HCT116 (cell line): ENCODE results near the gene STK32C. TPM values are rescaled to one million over a fixed set of nuclear protein-coding genes. Genes with fewer than 3 reads are reported as not detected.

ENCODE experiments used
- ATAC-seq: fragments of 200-7000 bp; cut with Tn5 transposase; 2 replicates; pipeline ENCODE4 v1.9.1; 2020; ENCODE audit warnings: mild to moderate bottlenecking, moderate library complexity
- BruUV-seq: library from RNA; stranded (reverse); fragments of 400-500 nt; replicated peaks from 2 replicates; lab custom pipeline; 2021; lab: Mats Ljungman, UMichigan
- CTCF ChIA-PET: fragments of 300-600 bp; sonication (Branson Sonifier 250); formaldehyde crosslinking; loops from one replicate; lab custom pipeline; 2021; ENCODE audit warnings: antibody characterized with exemption; lab: Charles Lee
- POLR2A ChIA-PET: fragments of 300-600, 350-600 bp; sonication (Branson Sonifier 250); formaldehyde crosslinking; loops from one replicate; lab custom pipeline; 2021; ENCODE audit warnings: antibody characterized with exemption; lab: Charles Lee
- RAD21 ChIA-PET, 2 experiments: fragments of 300-600 bp; sonication (Branson Sonifier 250); formaldehyde crosslinking; loops; one replicate each; lab custom pipeline; 2023; ENCODE audit warnings: low total read pairs in 2 of 2; ENCODE audit not compliant: uncharacterized antibody in 2 of 2, unreplicated experiment in 2 of 2, low non-redundant PET in 1 of 2; lab: Charles Lee
- DNase-seq: peaks from one replicate; pipeline ENCODE4 v3.0.0-alpha.2; 2010; ENCODE audit warnings: low read depth, low spot score
- H2AFZ ChIP-seq: fragments of 200-600 bp; shearing (Covaris generic), sonication (generic); 2 replicates; pipeline ENCODE4 v1.6.1; 2017; ENCODE audit warnings: low read depth, mixed run types, mixed read lengths, antibody characterized with exemption, low read length; ENCODE audit not compliant: poor library complexity, severe bottlenecking
- H3K27ac ChIP-seq: 2 replicates; pipeline ENCODE4 v1.5.1; 2012; ENCODE audit warnings: low read depth, low read length
- H3K27me3 ChIP-seq: fragments of 200-600 bp; sonication (generic); 2 replicates; pipeline ENCODE4 v1.6.1; 2016; ENCODE audit warnings: mixed run types, low read length, mixed read lengths; ENCODE audit not compliant: insufficient read depth
- H3K36me3 ChIP-seq, 2 experiments: fragments of 200-500 bp in 1 of 2; fragments of 200-600 bp in 1 of 2; sonication (Bioruptor generic) in 1 of 2; sonication (generic) in 1 of 2; 2 replicates each; pipeline versions ENCODE4 v1.5.1 to v1.6.1; 2014 to 2016; ENCODE audit warnings: low read length in 2 of 2, inconsistent platforms in 1 of 2, mixed read lengths in 1 of 2, mixed run types in 1 of 2; ENCODE audit not compliant: insufficient read depth in 2 of 2, control insufficient read depth in 1 of 2
- H3K4me1 ChIP-seq, 2 experiments: fragments of 200-600 bp in 1 of 2; sonication (generic) in 1 of 2; 2 replicates each; pipeline versions ENCODE4 v1.5.1 to v1.6.1; 2012 to 2017; ENCODE audit warnings: low read length in 2 of 2, inconsistent platforms in 1 of 2, mild to moderate bottlenecking in 1 of 2, mixed read lengths in 1 of 2, mixed run types in 1 of 2, moderate library complexity in 1 of 2; ENCODE audit not compliant: insufficient read depth in 2 of 2, control insufficient read depth in 1 of 2
- H3K4me2 ChIP-seq: fragments of 200-600 bp; sonication (generic); 2 replicates; pipeline ENCODE4 v1.6.1; 2017; ENCODE audit warnings: mixed run types, low read length, mixed read lengths
- H3K4me3 ChIP-seq, 2 experiments: fragments of 200-600 bp in 1 of 2; sonication (generic) in 1 of 2; replicated peaks in 1 of 2; 2 replicates each; pipeline ENCODE4 v1.5.1; 2011 to 2016; ENCODE audit warnings: low read length in 2 of 2, control low read depth in 1 of 2, low read depth in 1 of 2, mild to moderate bottlenecking in 1 of 2, mixed read lengths in 1 of 2, mixed run types in 1 of 2
- H3K79me2 ChIP-seq: fragments of 200-600 bp; sonication (generic); 2 replicates; pipeline ENCODE4 v1.6.1; 2017; ENCODE audit warnings: mild to moderate bottlenecking, mixed run types, low read length, moderate library complexity, mixed read lengths; ENCODE audit not compliant: insufficient read depth
- H3K9ac ChIP-seq: fragments of 200-600 bp; sonication (generic); 2 replicates; pipeline ENCODE4 v1.6.1; 2016; ENCODE audit warnings: low read length, mixed read lengths
- H3K9me2 ChIP-seq: fragments of 200-600 bp; sonication (generic), shearing (Covaris generic); 2 replicates; pipeline ENCODE4 v1.6.1; 2017; ENCODE audit warnings: mixed run types, mild to moderate bottlenecking, moderate library complexity; ENCODE audit not compliant: insufficient read depth
- H3K9me3 ChIP-seq, 2 experiments: fragments of 200-500 bp in 1 of 2; fragments of 200-600 bp in 1 of 2; sonication (Bioruptor generic) in 1 of 2; sonication (generic) in 1 of 2; 2 replicates each; pipeline ENCODE4 v1.6.1; 2014 to 2017; ENCODE audit warnings: low read length in 2 of 2, mixed read lengths in 2 of 2, inconsistent platforms in 1 of 2, low read depth in 1 of 2, mild to moderate bottlenecking in 1 of 2, mixed run types in 1 of 2, moderate library complexity in 1 of 2; ENCODE audit not compliant: control insufficient read depth in 1 of 2, insufficient read depth in 1 of 2
- H4K20me1 ChIP-seq: fragments of 200-600 bp; sonication (generic), shearing (Covaris generic); 2 replicates; pipeline ENCODE4 v1.6.1; 2017; ENCODE audit warnings: mixed run types, mild to moderate bottlenecking, moderate library complexity; ENCODE audit not compliant: insufficient read depth
- ATF3 ChIP-seq: IDR thresholded peaks from 2 replicates; pipeline ENCODE4 v1.6.1; 2012
- CBX3 ChIP-seq: IDR thresholded peaks from 2 replicates; pipeline ENCODE4 v1.6.1; 2012; ENCODE audit warnings: low read depth
- EGR1 ChIP-seq: IDR thresholded peaks from 2 replicates; pipeline ENCODE4 v1.6.1; 2012; ENCODE audit warnings: low read depth
- ELF1 ChIP-seq: IDR thresholded peaks from 2 replicates; pipeline ENCODE4 v1.6.1; 2012; ENCODE audit warnings: low read depth, borderline replicate concordance
- EZH2 ChIP-seq: fragments of 200-600 bp; sonication (generic); IDR thresholded peaks from 2 replicates; pipeline ENCODE4 v1.6.1; 2017; ENCODE audit warnings: antibody characterized with exemption, mixed run types
- EZH2phosphoT487 ChIP-seq: fragments of 200-600 bp; IDR thresholded peaks from 2 replicates; pipeline ENCODE4 v1.6.1; 2018; ENCODE audit warnings: antibody characterized with exemption, borderline replicate concordance
- FOSL1 ChIP-seq: IDR thresholded peaks from 2 replicates; pipeline ENCODE4 v1.6.1; 2012; ENCODE audit warnings: low read depth
- JUND ChIP-seq: IDR thresholded peaks from 2 replicates; pipeline ENCODE4 v1.6.1; 2012
- POLR2A ChIP-seq: IDR thresholded peaks from 2 replicates; pipeline ENCODE4 v1.7.0; 2011; ENCODE audit warnings: borderline replicate concordance; ENCODE audit not compliant: insufficient read depth, insufficient read length; ENCODE audit errors: extremely low read depth
- POLR2AphosphoS5 ChIP-seq: IDR thresholded peaks from 2 replicates; pipeline ENCODE4 v1.6.1; 2011; ENCODE audit warnings: mild to moderate bottlenecking, low read depth, low read length, moderate library complexity
- RAD21 ChIP-seq: IDR thresholded peaks from 2 replicates; pipeline ENCODE4 v1.6.1; 2012; ENCODE audit warnings: low read depth, mild to moderate bottlenecking
- SIN3A ChIP-seq: IDR thresholded peaks from 2 replicates; pipeline ENCODE4 v1.6.1; 2012; ENCODE audit warnings: low read depth
- SP1 ChIP-seq: IDR thresholded peaks from 2 replicates; pipeline ENCODE4 v1.6.1; 2012; ENCODE audit warnings: low read depth
- SRF ChIP-seq: IDR thresholded peaks from 2 replicates; pipeline ENCODE4 v1.6.1; 2012; ENCODE audit warnings: low read depth
- TCF7L2 ChIP-seq: IDR thresholded peaks from 2 replicates; pipeline ENCODE4 v1.7.0; 2011; ENCODE audit warnings: borderline replicate concordance, inconsistent platforms; ENCODE audit not compliant: insufficient read depth, insufficient read length; ENCODE audit errors: extremely low read depth
- YY1 ChIP-seq: IDR thresholded peaks from 2 replicates; pipeline ENCODE4 v1.6.1; 2011; ENCODE audit warnings: low read length, low read depth, moderate library complexity, mild to moderate bottlenecking; ENCODE audit not compliant: insufficient replicate concordance; ENCODE audit errors: extremely low read depth
- ZNF274 ChIP-seq: fragments of 200-500 bp; sonication (Bioruptor generic); IDR thresholded peaks from 2 replicates; pipeline ENCODE4 v1.6.1; 2014; ENCODE audit warnings: mild to moderate bottlenecking, low read depth, low read length, inconsistent platforms
- intact Hi-C: fragments of 100-400 bp; cut with micrococcal nuclease; formaldehyde crosslinking; loops from 2 replicates; pipeline ENCODE4 v1.10.0; 2022
- total RNA-seq: library from RNA; stranded (reverse); gene quantifications from one replicate; pipeline ENCODE4 v1.2.1, GENCODE V29; 2021; ENCODE audit not compliant: unreplicated experiment
- TF ChIP-seq, protein P1 (sequence below), 3 experiments: fragments of 200-600 bp in 1 of 3; sonication (generic) in 1 of 3; IDR thresholded peaks in 2 of 3; conservative IDR thresholded peaks in 1 of 3; 2 replicates each; pipeline ENCODE4 v1.5.1; 2012 to 2017; ENCODE audit warnings: low read depth in 2 of 3, low read length in 2 of 3, antibody characterized with exemption in 1 of 3, borderline replicate concordance in 1 of 3, control low read depth in 1 of 3, mild to moderate bottlenecking in 1 of 3, mixed read lengths in 1 of 3, mixed run types in 1 of 3, moderate library complexity in 1 of 3; ENCODE audit not compliant: insufficient read depth in 1 of 3
- TF ChIP-seq, protein P2 (sequence below): IDR thresholded peaks from 2 replicates; pipeline ENCODE4 v1.6.1; 2011; ENCODE audit warnings: mild to moderate bottlenecking, low read length, moderate library complexity; ENCODE audit not compliant: insufficient replicate concordance; ENCODE audit errors: extremely low read depth
- TF ChIP-seq, protein P3 (sequence below): IDR thresholded peaks from 2 replicates; pipeline ENCODE4 v1.6.1; 2012

STK32C gene
- total RNA-seq, 1 experiment from 2014 or later: 29.7 TPM

GRCh38 chr10:132292287-132293200 is 15.2 kb downstream of the STK32C start:
- no peak for TF ChIP-seq ATF3
- TF ChIP-seq ELF1: no peak
- TF ChIP-seq RAD21: no peak
- TF ChIP-seq, protein P1, sequence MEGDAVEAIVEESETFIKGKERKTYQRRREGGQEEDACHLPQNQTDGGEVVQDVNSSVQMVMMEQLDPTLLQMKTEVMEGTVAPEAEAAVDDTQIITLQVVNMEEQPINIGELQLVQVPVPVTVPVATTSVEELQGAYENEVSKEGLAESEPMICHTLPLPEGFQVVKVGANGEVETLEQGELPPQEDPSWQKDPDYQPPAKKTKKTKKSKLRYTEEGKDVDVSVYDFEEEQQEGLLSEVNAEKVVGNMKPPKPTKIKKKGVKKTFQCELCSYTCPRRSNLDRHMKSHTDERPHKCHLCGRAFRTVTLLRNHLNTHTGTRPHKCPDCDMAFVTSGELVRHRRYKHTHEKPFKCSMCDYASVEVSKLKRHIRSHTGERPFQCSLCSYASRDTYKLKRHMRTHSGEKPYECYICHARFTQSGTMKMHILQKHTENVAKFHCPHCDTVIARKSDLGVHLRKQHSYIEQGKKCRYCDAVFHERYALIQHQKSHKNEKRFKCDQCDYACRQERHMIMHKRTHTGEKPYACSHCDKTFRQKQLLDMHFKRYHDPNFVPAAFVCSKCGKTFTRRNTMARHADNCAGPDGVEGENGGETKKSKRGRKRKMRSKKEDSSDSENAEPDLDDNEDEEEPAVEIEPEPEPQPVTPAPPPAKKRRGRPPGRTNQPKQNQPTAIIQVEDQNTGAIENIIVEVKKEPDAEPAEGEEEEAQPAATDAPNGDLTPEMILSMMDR (IDR thresholded peaks at IDR 0.05 in 2 of 3, conservative IDR thresholded peaks at IDR 0.05 in 1 of 3; ENCODE audit: borderline replicate concordance in 1 of 3, insufficient read depth in 1 of 3, low read depth in 2 of 3, low read length in 2 of 3): no peak
- no peak for TF ChIP-seq SIN3A
- TF ChIP-seq, protein P2, sequence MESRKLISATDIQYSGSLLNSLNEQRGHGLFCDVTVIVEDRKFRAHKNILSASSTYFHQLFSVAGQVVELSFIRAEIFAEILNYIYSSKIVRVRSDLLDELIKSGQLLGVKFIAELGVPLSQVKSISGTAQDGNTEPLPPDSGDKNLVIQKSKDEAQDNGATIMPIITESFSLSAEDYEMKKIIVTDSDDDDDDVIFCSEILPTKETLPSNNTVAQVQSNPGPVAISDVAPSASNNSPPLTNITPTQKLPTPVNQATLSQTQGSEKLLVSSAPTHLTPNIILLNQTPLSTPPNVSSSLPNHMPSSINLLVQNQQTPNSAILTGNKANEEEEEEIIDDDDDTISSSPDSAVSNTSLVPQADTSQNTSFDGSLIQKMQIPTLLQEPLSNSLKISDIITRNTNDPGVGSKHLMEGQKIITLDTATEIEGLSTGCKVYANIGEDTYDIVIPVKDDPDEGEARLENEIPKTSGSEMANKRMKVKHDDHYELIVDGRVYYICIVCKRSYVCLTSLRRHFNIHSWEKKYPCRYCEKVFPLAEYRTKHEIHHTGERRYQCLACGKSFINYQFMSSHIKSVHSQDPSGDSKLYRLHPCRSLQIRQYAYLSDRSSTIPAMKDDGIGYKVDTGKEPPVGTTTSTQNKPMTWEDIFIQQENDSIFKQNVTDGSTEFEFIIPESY: no peak
- no peak for TF ChIP-seq SRF
- no peak for TF ChIP-seq POLR2A
- TF ChIP-seq POLR2AphosphoS5: no peak
- no peak for TF ChIP-seq JUND
- no peak for TF ChIP-seq EZH2
- TF ChIP-seq EZH2phosphoT487: no peak
- no peak for TF ChIP-seq YY1
- no peak for TF ChIP-seq SP1
- no peak for TF ChIP-seq FOSL1
- TF ChIP-seq ZNF274: no peak
- TF ChIP-seq CBX3: no peak
- no peak for TF ChIP-seq TCF7L2
- TF ChIP-seq, protein P3, sequence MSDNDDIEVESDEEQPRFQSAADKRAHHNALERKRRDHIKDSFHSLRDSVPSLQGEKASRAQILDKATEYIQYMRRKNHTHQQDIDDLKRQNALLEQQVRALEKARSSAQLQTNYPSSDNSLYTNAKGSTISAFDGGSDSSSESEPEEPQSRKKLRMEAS: no peak
- no peak for TF ChIP-seq EGR1
- ChIA-PET RAD21 (no interaction called here), POLR2A (no interaction called here), CTCF (no interaction called here)
- no peak overlapping the region for H3K4me3 ChIP-seq
- H3K27ac ChIP-seq: no peak overlapping the region
- no peak overlapping the region for H3K9ac ChIP-seq
- H3K79me2 ChIP-seq: no peaks in the 10 kb centered on the region; the same call in 1 of the 2 replicates
- no peaks in the 10 kb centered on the region for H4K20me1 ChIP-seq
- no peak for ATAC-seq
- no peaks in the 10 kb centered on the region for H3K4me1 ChIP-seq
- no peaks in the 10 kb centered on the region for H3K27me3 ChIP-seq
- intact Hi-C loops: no loop called here
- DNase-seq: no peak
- H3K36me3 ChIP-seq: no peaks in the 10 kb centered on the region
- BruUV-seq: no TSS peak
- no peak overlapping the region for H3K4me2 ChIP-seq
- H2AFZ ChIP-seq: no peak overlapping the region
- no peaks in the 10 kb centered on the region for H3K9me2 ChIP-seq
- H3K9me3 ChIP-seq: no peaks in the 10 kb centered on the region
